HG02642 (cell line): ENCODE data around the gene TARBP1.

Source experiments
- ATAC-seq: cut with Tn5 transposase; IDR thresholded peaks from one replicate; pipeline ENCODE4 v1.9.1; 2021; ENCODE audit warnings: mild to moderate bottlenecking; ENCODE audit not compliant: unreplicated experiment, poor library complexity

The TARBP1 gene

GRCh38 chr1:234356615-234357269, 122.2 kb downstream of the TARBP1 start:
- peak; percentile 65 for ATAC-seq

GRCh38 chr1:234355782-234356510, 123.0 kb downstream of the TARBP1 start:
- no peak for ATAC-seq

GRCh38 chr1:234348964-234349363, 130.0 kb downstream of the TARBP1 start:
- ATAC-seq = no peak

GRCh38 chr1:234345237-234345636, 133.7 kb downstream of the TARBP1 start:
- ATAC-seq = no peak

- no peak for ATAC-seq
Observed at GRCh38 chr1:234342774-234343173, 136.2 kb downstream of the TARBP1 start.
